Progenitor cell of endocrine pancreas (in vitro differentiated cells): ENCODE results near the gene ITGB2. TPM values are rescaled to one million over a fixed set of nuclear protein-coding genes. Genes with fewer than 3 reads are reported as not detected.

ENCODE experiments used
- DNase-seq: peaks from one replicate; pipeline ENCODE4 v3.0.0; 2021; ENCODE audit warnings: low spot score; ENCODE audit not compliant: unreplicated experiment
- H3K27ac Mint-ChIP-seq: 2 replicates; pipeline ENCODE4 v1.8.0; 2021; ENCODE audit warnings: mild to moderate bottlenecking, moderate library complexity, mixed read lengths
- H3K27me3 Mint-ChIP-seq: 2 replicates; pipeline ENCODE4 v1.8.0; 2021; ENCODE audit warnings: mixed read lengths
- H3K36me3 Mint-ChIP-seq: 2 replicates; pipeline ENCODE4 v1.8.0; 2022; ENCODE audit warnings: mixed read lengths; ENCODE audit not compliant: insufficient read depth
- H3K4me1 Mint-ChIP-seq: 2 replicates; pipeline ENCODE4 v1.8.0; 2021; ENCODE audit warnings: low read depth, mixed read lengths
- H3K4me3 Mint-ChIP-seq: 2 replicates; pipeline ENCODE4 v1.8.0; 2021; ENCODE audit warnings: low read depth, mild to moderate bottlenecking, moderate library complexity, mixed read lengths
- H3K9me3 Mint-ChIP-seq: 2 replicates; pipeline ENCODE4 v1.8.0; 2021; ENCODE audit warnings: low read depth, mixed read lengths
- CTCF ChIP-seq: fragments of 200-600 bp; sonication (generic); IDR thresholded peaks from one replicate; pipeline ENCODE4 v1.5.0; 2021; ENCODE audit warnings: antibody characterized with exemption, mild to moderate bottlenecking; ENCODE audit not compliant: unreplicated experiment
- total RNA-seq: library from RNA; stranded (reverse); gene quantifications from 2 replicates; pipeline ENCODE4 v1.2.1, GENCODE V29; 2021

Gene ITGB2
- total RNA-seq, 1 donor from 2014 or later: 0.41 TPM

DNA sequence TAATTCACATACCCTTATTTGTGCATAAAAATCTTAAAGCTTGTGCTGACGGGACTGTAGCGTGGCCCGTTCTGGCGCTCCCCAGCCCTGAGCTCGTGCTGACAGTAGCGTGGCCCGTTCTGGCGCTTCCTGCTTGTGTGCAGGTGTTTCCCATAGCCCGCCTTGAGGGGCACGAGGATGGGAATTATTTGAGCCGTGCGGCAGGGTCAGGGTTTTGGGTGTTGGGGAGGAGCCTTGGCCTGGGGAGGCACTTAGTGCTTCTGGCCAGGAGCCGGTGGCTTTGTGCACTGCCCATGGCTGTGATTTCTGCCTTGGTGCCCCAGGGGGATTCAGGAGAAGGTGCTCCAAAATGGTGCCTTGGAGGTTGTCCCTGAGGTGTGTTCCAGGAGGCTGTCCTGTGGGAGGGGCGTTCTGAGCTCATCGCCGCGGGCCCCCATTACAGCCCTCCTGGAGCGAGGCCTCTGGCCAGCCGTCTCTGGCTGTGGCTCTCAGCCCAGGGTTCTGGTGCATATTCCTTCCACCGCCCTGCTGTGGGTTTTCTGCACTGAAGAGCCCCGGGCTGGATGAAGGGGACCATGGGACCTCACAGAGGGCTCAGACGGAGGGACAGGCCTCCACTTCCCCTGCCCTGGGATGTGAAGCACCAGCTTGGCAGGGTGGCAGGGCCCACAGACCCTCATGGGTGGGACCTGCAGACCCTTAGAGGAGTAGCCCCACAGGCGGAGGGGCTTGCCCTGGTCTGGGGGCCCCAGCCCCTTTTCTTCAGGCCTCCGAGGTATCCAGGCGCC is 25.7 kb upstream of the ITGB2 start:
- H3K36me3 Mint-ChIP-seq: peaks cover 2% of the 10 kb centered on the region

DNA sequence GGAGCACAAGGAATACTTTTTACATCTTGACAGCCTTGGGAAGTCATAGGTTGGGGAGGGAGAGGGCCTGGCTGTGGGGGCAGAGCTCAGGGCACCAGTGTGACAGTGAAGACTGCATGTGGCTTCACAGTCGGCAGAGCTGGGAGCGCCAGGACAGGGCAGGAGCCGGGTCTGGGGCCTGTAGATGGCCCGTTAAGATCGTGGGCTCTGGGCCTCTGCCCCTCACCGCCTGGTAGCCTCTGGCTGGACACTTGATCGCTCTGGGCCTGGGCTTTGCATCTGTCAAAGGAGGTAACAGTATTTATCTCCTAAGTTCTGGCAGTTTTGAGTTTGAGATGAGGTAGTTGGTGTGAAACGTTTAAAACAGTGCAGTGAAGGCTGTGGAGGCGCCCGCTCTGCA is 23.9 kb upstream of the ITGB2 start:
- Mint-ChIP-seq H3K9me3 (no peaks in the 10 kb centered on the region), H3K36me3 (peaks cover 2% of the 10 kb centered on the region), H3K27me3 (no peaks in the 10 kb centered on the region), H3K4me1 (peaks cover 18% of the 10 kb centered on the region), H3K4me3 (no peak overlapping the region), H3K27ac (no peak overlapping the region)
- TF ChIP-seq CTCF: no peak
- DNase-seq: no peak

More for the DNA sequence above, 25.7 kb upstream of the ITGB2 start:
- Mint-ChIP-seq H3K27ac (no peak overlapping the region), H3K4me1 (peaks cover 6% of the 10 kb centered on the region), H3K4me3 (no peak overlapping the region), H3K27me3 (no peaks in the 10 kb centered on the region), H3K9me3 (no peaks in the 10 kb centered on the region)
- no peak for DNase-seq
- TF ChIP-seq CTCF: no peak

GRCh38 chr21:44943686-44944550 is 23.2 kb upstream of the ITGB2 start:
- Mint-ChIP-seq H3K4me3 (no peak overlapping the region), H3K36me3 (peaks cover 2% of the 10 kb centered on the region), H3K27ac (no peak overlapping the region), H3K9me3 (no peaks in the 10 kb centered on the region), H3K27me3 (no peaks in the 10 kb centered on the region), H3K4me1 (peaks cover 20% of the 10 kb centered on the region)
- TF ChIP-seq CTCF: no peak
- no peak for DNase-seq

DNA sequence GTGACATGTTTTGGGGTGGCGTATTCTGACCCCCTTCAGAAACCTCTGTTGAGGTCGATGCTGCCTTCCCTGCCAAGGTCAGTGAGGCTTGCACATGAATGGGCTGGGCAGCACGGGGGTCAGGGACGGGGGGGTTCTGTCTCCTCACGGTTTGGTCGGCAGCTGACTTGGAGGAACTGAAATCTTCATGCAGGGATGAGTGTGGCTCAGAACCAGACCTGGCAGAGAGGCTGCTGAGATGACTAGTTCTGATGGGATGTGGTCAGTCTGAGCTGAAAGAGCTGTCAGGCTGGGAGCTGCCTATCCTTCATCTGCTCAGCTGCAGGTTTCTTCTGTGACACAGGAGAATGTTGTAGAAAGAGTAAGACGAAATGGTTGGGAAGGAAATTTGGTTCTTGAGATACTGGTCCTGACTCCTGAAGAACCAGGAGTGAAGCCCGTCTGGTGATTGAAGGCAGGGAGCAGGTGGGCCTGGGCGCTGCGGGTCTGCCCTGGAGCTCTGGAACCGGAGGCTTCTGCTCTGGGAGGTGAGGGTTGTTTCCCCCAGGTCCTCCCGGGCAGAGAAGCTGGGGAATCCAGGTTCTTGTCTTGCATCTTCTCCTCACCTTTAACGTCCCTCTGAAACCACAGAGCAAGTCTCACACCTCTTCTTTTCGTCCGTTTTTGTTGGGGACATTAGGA is 22.4 kb upstream of the ITGB2 start:
- Mint-ChIP-seq H3K27me3 (no peaks in the 10 kb centered on the region), H3K9me3 (no peaks in the 10 kb centered on the region), H3K4me1 (peaks cover 20% of the 10 kb centered on the region), H3K36me3 (peaks cover 2% of the 10 kb centered on the region), H3K27ac (no peak overlapping the region), H3K4me3 (no peak overlapping the region)
- no peak for DNase-seq
- no peak for TF ChIP-seq CTCF

GRCh38 chr21:44942566-44942965 is 21.9 kb upstream of the ITGB2 start:
- H3K36me3 Mint-ChIP-seq: peaks cover 2% of the 10 kb centered on the region
- H3K4me3 Mint-ChIP-seq: peak overlapping the region; percentile 31
- peaks cover 20% of the 10 kb centered on the region for H3K4me1 Mint-ChIP-seq
- no peak for TF ChIP-seq CTCF
- DNase-seq: no peak
- H3K9me3 Mint-ChIP-seq: no peaks in the 10 kb centered on the region
- H3K27ac Mint-ChIP-seq: no peak overlapping the region
- no peaks in the 10 kb centered on the region for H3K27me3 Mint-ChIP-seq
